SK-N-SH treated with all-trans-retinoic acid at 6 μM for 48 hours (cell line): ENCODE results near the gene MYO9B.
A peak's percentile ranks its signal among the peaks of the same experiment; 100 is the strongest.

Experiments
- ATAC-seq: fragments of 200-7000 bp; cut with Tn5 transposase; 3 replicates; pipeline ENCODE4 v1.9.1; 2020; ENCODE audit warnings: mild to moderate bottlenecking, moderate library complexity
- ARNTL ChIP-seq: fragments of 450-650 bp; formaldehyde crosslinking; IDR thresholded peaks from 2 replicates; pipeline ENCODE4 v1.5.0; 2020; ENCODE audit warnings: low read depth, mild to moderate bottlenecking, moderate library complexity, borderline replicate concordance
- BACH2 ChIP-seq: fragments of 250-450 bp; sonication (Bioruptor Pico); IDR thresholded peaks from 2 replicates; pipeline ENCODE4 v1.9.0; 2021; ENCODE audit warnings: mild to moderate bottlenecking, borderline replicate concordance
- CREB5 ChIP-seq: fragments of 250-450 bp; sonication (Bioruptor Pico); IDR thresholded peaks from 2 replicates; pipeline ENCODE4 v1.5.1; 2020; ENCODE audit warnings: low read depth, mild to moderate bottlenecking, moderate library complexity
- CSDC2 ChIP-seq: fragments of 250-450 bp; sonication (Bioruptor Pico); IDR thresholded peaks from 2 replicates; pipeline ENCODE4 v1.5.0; 2020; ENCODE audit warnings: mild to moderate bottlenecking, moderate library complexity
- CSRNP3 ChIP-seq: fragments of 250-450 bp; sonication (Bioruptor Pico); IDR thresholded peaks from 2 replicates; pipeline ENCODE4 v1.5.1; 2021; ENCODE audit warnings: mild to moderate bottlenecking, moderate library complexity
- ESRRG ChIP-seq: fragments of 250-450 bp; sonication (Bioruptor Pico); IDR thresholded peaks from 2 replicates; pipeline ENCODE4 v1.6.1; 2021; ENCODE audit warnings: mild to moderate bottlenecking
- ISL1 ChIP-seq: fragments of 250-450 bp; sonication (Bioruptor Pico); IDR thresholded peaks from 2 replicates; pipeline ENCODE4 v2.1.2; 2022; ENCODE audit warnings: mild to moderate bottlenecking, moderate library complexity
- OSR1 ChIP-seq: fragments of 250-450 bp; sonication (Bioruptor Pico); IDR thresholded peaks from 2 replicates; pipeline ENCODE4 v1.8.0; 2022; ENCODE audit warnings: moderate library complexity, mild to moderate bottlenecking, inconsistent platforms
- PATZ1 ChIP-seq: fragments of 250-450 bp; sonication (Bioruptor Pico); IDR thresholded peaks from 2 replicates; pipeline ENCODE4 v1.8.0; 2020; ENCODE audit warnings: mild to moderate bottlenecking, moderate library complexity, borderline replicate concordance
- RARB ChIP-seq: fragments of 250-450 bp; sonication (Bioruptor Pico); IDR thresholded peaks from 2 replicates; pipeline ENCODE4 v1.8.0; 2021; ENCODE audit warnings: mild to moderate bottlenecking, moderate library complexity
- SNAI2 ChIP-seq: fragments of 250-450 bp; sonication (Bioruptor Pico); IDR thresholded peaks from 2 replicates; pipeline ENCODE4 v1.5.0; 2020; ENCODE audit warnings: mild to moderate bottlenecking, moderate library complexity
- TCF4 ChIP-seq: fragments of 250-450 bp; sonication (Bioruptor Pico); IDR thresholded peaks from 2 replicates; pipeline ENCODE4 v1.8.0; 2021; ENCODE audit warnings: mild to moderate bottlenecking, moderate library complexity, borderline replicate concordance
- TOX ChIP-seq: fragments of 250-450 bp; sonication (Bioruptor Pico); IDR thresholded peaks from 2 replicates; pipeline ENCODE4 v1.8.0; 2021; ENCODE audit warnings: mild to moderate bottlenecking, moderate library complexity, borderline replicate concordance
- ZFP3 ChIP-seq: fragments of 250-450 bp; sonication (Bioruptor Pico); IDR thresholded peaks from 2 replicates; pipeline ENCODE4 v1.5.0; 2020; ENCODE audit warnings: mild to moderate bottlenecking, moderate library complexity
- ZFP30 ChIP-seq: fragments of 450-650 bp; formaldehyde crosslinking; IDR thresholded peaks from 2 replicates; pipeline ENCODE4 v1.5.0; 2022; ENCODE audit warnings: mild to moderate bottlenecking, moderate library complexity
- ZNF565 ChIP-seq: fragments of 450-650 bp; formaldehyde crosslinking; conservative IDR thresholded peaks from 2 replicates; pipeline ENCODE4 v1.5.0; 2020; ENCODE audit warnings: low read depth, mild to moderate bottlenecking, moderate library complexity
- ZNF8 ChIP-seq: fragments of 450-650 bp; formaldehyde crosslinking; IDR thresholded peaks from 2 replicates; pipeline ENCODE4 v1.5.0; 2020; ENCODE audit warnings: mild to moderate bottlenecking, moderate library complexity

Gene MYO9B

DNA sequence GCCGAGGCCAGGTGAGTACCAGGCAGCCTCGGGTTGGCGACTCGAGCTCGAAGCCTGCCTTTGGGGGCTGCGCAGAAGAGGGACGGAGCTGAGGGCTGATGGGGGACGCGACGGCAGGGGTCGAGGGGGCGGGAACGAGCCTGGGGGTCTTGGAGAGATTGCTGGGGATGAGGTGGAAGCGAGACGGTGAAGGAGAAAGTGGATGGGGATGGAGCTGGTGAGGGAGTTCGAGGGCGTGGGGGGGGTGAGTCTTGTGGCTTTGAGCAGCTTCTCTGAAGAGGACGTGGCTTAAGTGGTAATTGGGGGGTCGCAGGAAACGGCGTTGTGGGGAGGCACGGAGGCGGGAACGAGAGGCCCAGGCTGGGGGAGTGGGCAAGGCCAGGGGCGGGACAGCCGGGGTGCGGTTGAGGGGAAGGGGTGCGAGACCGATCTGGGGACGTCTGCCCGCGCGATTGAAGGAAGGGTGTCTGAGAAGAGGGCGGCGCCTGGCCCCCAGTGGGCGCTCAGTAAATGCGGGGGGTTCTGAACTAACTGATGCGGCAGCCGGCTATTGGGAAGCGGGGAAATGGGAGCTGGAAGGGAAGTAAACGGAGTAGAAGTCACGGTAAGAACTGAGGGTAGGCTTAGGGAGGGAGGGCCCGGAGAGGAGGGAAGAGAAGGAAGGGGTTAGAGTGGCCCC lies 426 bp downstream of the MYO9B start:
- ATAC-seq, result 0 out of 3 replicates have a peak, but pooled peaks have one; percentile 2
- TF ChIP-seq SNAI2 (CRISPR knock-in tag) (no peak), ZFP30 (CRISPR knock-in tag) (no peak), CSRNP3 (no peak), ARNTL (CRISPR knock-in tag) (no peak), PATZ1 (peak; percentile 51; the same call in 1 of the 2 replicates)

DNA sequence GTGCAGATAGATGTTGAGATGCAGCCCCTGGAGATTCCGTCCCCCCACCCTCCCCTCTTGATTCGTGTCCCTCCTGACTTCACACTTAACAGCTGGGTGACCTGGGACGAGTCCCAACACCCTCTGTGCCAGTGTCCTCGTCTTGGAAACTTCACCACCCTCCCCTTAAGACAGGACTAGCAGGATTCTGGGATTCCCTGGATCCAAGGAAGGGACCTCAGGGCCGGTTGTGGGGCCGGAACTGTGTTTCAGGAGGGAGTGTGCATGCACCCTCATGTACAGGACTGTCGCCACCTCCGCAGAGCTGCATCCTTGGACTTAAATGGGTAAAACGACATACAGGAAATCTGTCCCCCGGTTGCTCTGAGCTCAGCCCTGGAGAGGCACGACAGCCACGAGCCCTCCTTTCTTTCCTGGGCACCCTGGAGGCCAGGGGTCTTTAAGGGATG lies 990 bp downstream of the MYO9B start:
- TF ChIP-seq PATZ1 (no peak), CREB5 (no peak), ARNTL (CRISPR knock-in tag) (no peak), SNAI2 (CRISPR knock-in tag) (no peak)
- no peak for ATAC-seq

DNA sequence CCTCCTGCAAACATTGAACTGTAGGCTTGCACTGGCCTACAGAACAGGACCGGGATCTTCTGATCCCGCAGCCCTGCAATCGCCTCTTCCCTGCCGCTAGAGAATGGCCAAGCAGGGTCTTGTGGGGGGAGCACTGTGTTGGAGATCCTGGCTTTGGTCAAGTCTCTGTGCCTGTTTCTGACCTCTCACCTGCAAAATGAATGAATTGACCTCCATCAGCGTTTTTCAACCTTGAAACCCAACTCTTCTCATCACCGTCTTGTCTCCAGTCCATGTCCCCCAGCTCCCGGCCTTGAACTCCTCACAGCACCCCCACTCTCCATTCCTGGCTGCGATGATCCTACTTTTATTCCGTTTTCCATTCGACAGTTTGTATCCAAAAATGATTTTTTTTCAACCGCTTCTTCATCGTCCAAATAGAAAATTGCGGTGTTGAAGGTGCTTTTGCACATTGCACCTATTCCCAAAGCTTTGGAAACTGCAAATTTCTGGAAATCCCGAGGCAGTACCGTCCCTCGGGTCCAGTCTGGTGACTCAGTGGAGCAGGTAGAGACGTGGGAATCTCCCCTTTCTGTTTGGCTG lies 2.0 kb downstream of the MYO9B start:
- TF ChIP-seq ZFP30 (CRISPR knock-in tag) (no peak), ZNF565 (CRISPR knock-in tag) (no peak), ZNF8 (CRISPR knock-in tag) (no peak), BACH2 (CRISPR knock-in tag) (no peak), RARB (CRISPR knock-in tag) (no peak), PATZ1 (no peak), SNAI2 (CRISPR knock-in tag) (no peak), CSDC2 (CRISPR knock-in tag) (no peak), ESRRG (CRISPR knock-in tag) (no peak)

GRCh38 chr19:17078036-17078919 lies 2.7 kb downstream of the MYO9B start:
- TF ChIP-seq TOX (no peak), CSDC2 (CRISPR knock-in tag) (no peak), SNAI2 (CRISPR knock-in tag) (no peak), PATZ1 (no peak), OSR1 (no peak), ZFP3 (CRISPR knock-in tag) (no peak), BACH2 (CRISPR knock-in tag) (no peak), ESRRG (CRISPR knock-in tag) (no peak), ZFP30 (CRISPR knock-in tag) (no peak), TCF4 (no peak), ZNF8 (CRISPR knock-in tag) (no peak), ISL1 (no peak)
- no peak for ATAC-seq

More for the DNA sequence above, 2.0 kb downstream of the MYO9B start:
- ATAC-seq, result no peak
